Stimulated activated CD8-positive, alpha-beta memory T cell treated with anti-CD3 and anti-CD28 coated beads, Interleukin-15, amount 100 ng/mL, for 48 hours (primary cell): ENCODE results near the gene LRRC51.
A peak's percentile ranks its signal among the peaks of the same experiment; 100 is the strongest.
"Not testable (repeated sequence)": the region's sequence is repeated elsewhere in the genome, so short reads cannot be mapped to it uniquely, and the experiment has no call there.

Experiments used
- DNase-seq, 2 donors: peaks; one replicate each; pipeline ENCODE4 v3.0.0-alpha.2; 2020; ENCODE audit warnings: low read depth in 2 of 2

LRRC51 gene

GRCh38 chr11:72111300-72112142, 30.9 kb downstream of the LRRC51 start:
- DNase-seq, result no peak

DNA sequence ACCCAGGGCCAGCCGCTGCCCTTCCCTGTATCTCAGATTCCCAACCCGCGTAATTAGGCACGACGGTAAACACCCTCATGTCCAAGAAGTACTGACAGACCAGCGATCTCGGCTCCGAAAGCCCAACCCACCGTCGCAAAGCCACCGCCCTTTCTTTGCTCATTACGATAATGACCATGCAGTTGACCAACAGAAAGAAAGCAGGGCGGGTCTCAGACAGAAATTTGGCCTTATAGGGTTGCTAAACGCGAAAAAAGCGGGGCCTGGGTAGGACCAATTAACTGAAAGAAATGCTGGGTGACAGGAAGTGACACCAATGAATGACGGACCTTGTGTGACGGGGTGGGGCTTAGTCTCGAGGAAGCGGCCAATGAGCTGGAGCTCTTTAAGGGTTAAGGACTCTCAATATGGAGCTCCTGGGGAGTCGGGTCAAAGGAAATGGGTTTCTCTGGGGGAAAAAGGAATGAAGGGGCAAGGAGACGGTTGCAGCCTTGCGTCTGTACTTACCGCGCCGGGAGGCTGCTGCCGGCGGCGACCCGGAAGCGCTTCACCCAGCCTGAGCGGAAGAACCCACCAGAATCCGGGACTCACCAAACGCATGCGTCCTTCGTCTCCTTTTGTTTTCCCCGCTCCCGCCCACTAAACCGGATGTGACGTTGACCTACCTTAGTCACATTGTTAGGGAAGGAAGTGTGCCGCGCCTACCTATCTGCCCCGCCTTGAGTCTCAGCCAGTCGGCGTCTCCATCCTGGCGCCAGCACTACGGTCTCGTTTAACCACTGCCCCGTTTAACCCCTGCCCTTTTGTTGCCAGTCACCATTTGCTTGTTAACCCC, 31.7 kb downstream of the LRRC51 start, which contains the start of gene ANAPC15:
ANAPC15 (minus strand) TSS at position 553 of the 835 bp plus-strand sequence. CDS start 1,419 bp downstream, outside the sequence.
- DNase-seq, result peak; percentile 98

GRCh38 chr11:72112978-72113808, 32.5 kb downstream of the LRRC51 start:
- DNase-seq, result no peak

GRCh38 chr11:72114570-72114969, 33.9 kb downstream of the LRRC51 start:
- DNase-seq, result no peak

DNA sequence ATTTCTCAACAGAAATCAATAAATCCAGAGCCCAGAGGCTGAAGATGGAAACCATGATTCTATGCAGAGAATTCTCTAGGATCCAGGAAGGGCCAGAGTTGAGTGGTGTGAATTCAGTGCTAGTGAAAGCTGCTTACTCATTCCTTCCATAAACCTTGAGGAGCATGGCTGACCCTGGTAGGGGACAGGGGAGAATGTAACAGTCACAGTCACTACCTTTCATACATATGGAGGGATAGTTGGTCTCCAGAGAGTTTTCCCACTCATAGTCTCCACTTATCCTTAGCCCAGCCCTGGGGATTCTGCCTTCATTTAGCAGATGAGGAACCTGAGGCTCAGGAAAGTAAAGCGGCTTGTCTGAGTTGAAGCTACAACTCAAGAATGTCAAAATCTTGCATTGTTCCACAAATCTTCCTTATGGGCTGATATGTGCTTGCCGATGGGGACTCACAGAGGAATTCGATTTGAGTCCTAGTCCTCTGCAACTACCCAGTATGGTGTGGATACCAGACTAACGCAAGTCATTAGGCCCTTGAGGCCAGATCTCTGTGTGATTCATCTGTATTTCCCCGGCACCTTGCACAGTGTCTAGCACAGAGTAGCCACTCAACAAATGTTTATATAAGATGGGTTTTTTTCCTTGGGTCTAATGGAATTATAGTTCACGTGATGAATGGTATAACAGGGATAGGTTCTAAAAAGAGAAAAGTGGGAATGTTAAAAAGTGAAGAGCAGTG, 35.5 kb downstream of the LRRC51 start:
- no peak for DNase-seq

- no peak for DNase-seq
Observed at GRCh38 chr11:72119198-72119597, 38.5 kb downstream of the LRRC51 start.

DNA sequence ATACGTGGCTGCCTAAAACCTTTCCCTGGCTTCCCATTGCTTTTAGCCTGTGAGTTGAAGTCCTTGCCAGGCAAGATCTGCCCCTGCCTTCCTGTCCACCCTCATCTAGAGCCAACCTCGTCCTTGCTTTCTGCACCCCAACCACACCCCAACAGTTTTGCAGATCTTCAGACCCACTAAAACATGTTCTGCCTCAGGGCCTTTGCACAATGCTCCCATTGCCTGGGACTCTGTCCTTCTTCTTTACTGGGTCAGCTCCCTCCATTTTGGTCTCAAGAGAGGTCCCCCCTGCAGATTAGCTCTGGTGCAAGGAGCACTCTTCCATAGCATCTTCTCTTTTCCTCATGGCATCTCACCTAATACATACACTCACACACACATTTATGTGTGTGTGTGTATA, 40.3 kb downstream of the LRRC51 start:
- no peak for DNase-seq

DNA sequence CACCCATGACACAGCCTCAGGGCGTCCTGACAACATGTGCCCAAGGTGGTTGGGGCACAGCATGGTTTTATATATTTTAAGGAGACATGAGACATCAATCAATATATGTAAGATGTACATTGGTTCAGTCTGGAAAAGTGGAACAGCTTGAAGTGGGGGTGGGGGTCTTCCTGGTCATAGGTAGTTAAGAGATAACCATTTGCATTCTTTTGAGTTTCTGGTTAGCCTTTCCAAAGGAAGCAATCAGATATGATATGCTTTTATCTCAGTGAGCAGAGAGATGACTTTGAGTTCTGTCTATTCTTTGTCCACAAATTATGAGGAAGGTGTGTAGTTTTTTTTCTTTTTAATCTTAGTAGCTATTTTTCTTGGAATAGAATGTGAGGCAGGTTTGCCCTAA, 42.0 kb downstream of the LRRC51 start:
- DNase-seq, result no peak

DNA sequence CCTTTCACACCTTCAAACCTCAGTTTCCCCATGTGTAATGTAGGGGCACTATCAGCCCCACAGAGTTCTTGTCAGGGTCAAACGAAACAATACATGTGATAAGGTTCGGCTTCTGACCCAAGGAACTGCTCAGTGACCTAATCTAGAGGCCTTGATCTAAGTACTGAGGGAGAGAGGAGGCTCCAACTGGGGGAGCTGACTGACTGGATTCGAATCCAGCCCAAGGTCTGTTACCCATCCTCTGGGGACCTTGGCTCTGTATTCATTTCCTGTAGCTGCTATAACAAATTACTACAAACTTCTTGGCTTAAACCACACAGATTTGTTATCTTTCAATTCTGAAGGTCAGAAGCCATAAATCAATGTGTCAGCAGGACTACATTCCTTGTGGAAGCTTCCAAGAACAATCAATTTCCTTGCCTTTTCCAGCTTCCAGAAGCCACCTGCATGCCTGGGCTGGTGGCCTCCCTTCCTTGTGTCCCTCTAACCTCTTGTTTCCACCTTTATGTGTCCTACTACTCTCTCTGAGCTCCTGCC, 42.5 kb downstream of the LRRC51 start:
- DNase-seq, result no peak

GRCh38 chr11:72124046-72124445, 43.4 kb downstream of the LRRC51 start:
- DNase-seq, result no peak

DNA sequence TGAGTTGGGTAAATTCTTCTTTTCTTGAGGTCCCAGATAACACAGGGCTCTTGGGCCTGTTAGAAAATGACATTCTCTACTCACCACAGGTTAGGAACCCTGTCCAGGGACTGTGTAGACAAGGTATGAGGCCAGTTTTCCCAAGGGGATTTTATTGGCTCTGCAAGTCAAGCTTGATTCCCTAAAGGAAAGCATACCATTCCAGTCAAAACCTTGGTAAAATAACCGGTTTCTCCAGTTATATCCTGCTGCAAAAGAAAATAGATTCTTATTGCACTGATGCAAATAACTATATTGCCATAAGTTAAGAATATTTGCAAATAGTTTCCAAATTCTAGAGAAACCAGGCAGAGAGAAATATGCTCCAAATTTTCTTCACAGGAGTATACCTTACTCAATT, 45.3 kb downstream of the LRRC51 start:
- no peak for DNase-seq

- no peak for DNase-seq
Observed at GRCh38 chr11:72127923-72128322, 47.3 kb downstream of the LRRC51 start.

- no peak for DNase-seq
Observed at GRCh38 chr11:72129381-72129780, 48.7 kb downstream of the LRRC51 start.

- no peak for DNase-seq
Observed at GRCh38 chr11:72132646-72133045, 52.0 kb downstream of the LRRC51 start.

GRCh38 chr11:72135473-72135872, 54.8 kb downstream of the LRRC51 start, which contains the start of gene FOLR3:
FOLR3 (plus strand) TSS chr11:72135725; CDS start chr11:72135953, 228 bp downstream.
- not testable (repeated sequence) for DNase-seq

DNA sequence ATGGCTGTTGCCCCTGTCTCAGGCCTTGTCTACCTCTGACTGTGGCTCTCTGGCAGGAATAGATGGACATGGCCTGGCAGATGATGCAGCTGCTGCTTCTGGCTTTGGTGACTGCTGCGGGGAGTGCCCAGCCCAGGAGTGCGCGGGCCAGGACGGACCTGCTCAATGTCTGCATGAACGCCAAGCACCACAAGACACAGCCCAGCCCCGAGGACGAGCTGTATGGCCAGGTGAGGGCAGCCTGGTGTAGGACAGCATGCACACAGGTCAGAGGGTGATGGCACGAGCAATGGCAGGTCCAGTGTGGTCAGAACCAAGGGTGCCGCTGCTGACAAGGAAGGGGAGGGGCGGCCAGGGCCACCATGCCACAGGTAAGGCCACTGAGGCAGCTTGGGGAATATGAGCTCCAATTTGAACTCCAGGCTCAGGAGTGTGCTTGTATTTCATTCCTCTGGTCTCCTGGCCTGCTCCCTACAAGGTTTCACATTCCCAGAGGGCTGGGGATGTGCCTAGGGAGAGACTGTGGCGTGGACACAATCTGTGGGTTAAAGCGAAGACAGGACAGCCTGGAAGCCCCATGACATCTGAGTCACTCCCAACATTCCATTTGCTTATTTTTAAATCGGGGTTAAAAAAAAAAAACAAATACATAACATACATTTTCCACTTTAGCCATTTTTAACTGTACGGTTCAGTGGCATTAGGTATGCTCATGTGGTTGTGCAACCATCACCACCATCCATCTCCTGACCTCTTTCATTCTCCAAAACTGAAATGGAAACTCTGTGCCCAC, 55.4 kb downstream of the LRRC51 start:
- DNase-seq, result no peak

DNA sequence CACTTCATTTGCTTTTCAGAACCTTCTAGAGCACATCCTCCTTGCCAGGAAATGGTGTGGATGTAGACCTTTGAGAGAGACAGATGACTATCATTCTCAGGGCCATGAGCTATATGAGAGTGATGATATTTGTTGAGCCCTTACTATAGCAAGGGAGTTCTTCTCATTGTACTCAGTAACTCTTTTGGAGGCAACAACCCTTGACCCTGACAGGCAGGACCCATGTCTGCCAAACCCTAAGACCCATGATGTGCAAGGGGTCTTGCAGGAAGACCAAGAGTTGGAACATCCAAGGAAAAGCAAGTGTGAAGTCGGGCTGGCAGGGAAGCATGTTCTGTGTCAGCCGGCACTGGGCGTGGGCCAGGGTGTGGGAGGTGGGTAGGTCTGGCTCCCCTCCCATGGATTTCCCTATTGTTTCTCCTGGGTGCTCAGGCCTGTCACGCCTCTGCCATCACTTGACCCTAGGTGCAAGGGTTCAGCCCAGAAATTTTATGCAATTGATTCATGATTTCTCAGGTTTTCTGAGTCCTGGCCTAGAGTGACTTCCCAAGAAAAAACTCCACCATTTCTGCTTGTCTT, 56.1 kb downstream of the LRRC51 start:
- no peak for DNase-seq

DNA sequence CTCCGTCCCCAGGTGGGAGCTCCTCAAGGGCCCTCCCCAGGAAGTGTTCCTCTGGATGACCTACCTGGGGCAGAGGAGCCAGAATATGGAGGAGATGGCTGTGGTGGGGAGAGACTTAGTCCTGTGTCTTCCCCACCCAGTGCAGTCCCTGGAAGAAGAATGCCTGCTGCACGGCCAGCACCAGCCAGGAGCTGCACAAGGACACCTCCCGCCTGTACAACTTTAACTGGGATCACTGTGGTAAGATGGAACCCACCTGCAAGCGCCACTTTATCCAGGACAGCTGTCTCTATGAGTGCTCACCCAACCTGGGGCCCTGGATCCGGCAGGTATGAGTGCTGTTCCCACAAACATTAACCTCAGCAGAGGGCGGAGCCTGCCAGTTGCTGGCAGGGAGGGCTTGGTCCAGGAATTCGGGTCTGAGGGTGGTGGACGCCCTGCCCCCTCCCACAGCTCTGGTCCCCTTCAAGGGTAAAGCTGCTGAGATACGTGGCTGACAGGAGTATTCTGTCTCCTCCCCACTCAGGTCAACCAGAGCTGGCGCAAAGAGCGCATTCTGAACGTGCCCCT, 58.3 kb downstream of the LRRC51 start:
- DNase-seq, result no peak

- no peak for DNase-seq
Observed at GRCh38 chr11:72139500-72139899, 58.9 kb downstream of the LRRC51 start.
